ENCODE data around the gene CKAP4.

CKAP4 gene

GRCh38 chr12:106274012-106274411, 26.2 kb upstream of the CKAP4 start:
- Histone ChIP-seq H4K91ac (ENCODE audit: low read depth, low read length, poor library complexity) (no peak overlapping the region), H3K14ac (ENCODE audit: low read length) (no peak overlapping the region), H2AK5ac (ENCODE audit: low read depth, low read length) (no peak overlapping the region), H3K4ac (ENCODE audit: low read length) (no peak overlapping the region), H3K18ac (ENCODE audit: low read length) (no peak overlapping the region), H3K4me2 (ENCODE audit: insufficient read depth, low read length, poor library complexity, severe bottlenecking) (no peak overlapping the region), H3K27me3 (ENCODE audit: control insufficient read depth in 3 of 3, insufficient read depth in 3 of 3, low read depth in 1 of 3, low read length in 3 of 3) (peaks cover 0 to 16% (median 0%) of the 10 kb centered on the region in 3 experiments), H3K4me1 (ENCODE audit: control insufficient read depth in 2 of 2, insufficient read depth in 1 of 2, low read depth in 1 of 2, low read length in 2 of 2) (peaks cover 0 to 1% of the 10 kb centered on the region in 2 donors), H2BK5ac (ENCODE audit: low read length) (no peak overlapping the region), H2BK120ac (ENCODE audit: low read depth, low read length) (no peak overlapping the region), H4K8ac (ENCODE audit: low read depth, low read length) (no peak overlapping the region), H3K9me3 (replicated peaks in 1 of 2; ENCODE audit: control insufficient read depth in 2 of 2, insufficient read depth in 1 of 2, low read depth in 1 of 2, low read length in 2 of 2) (no peaks in the 10 kb centered on the region), H2AFZ (ENCODE audit: low read length) (no peak overlapping the region), H2BK12ac (ENCODE audit: low read length) (no peak overlapping the region), H3K9ac (ENCODE audit: low read depth, low read length, poor library complexity) (no peak overlapping the region), H3K36me3 (replicated peaks in 1 of 2; ENCODE audit: control insufficient read depth in 2 of 2, insufficient read depth in 2 of 2, low read length in 2 of 2) (no peaks in the 10 kb centered on the region), H3K27ac (replicated peaks; ENCODE audit: low read length) (no peak overlapping the region), H3K79me1 (ENCODE audit: low read depth, low read length) (no peaks in the 10 kb centered on the region), H2BK15ac (ENCODE audit: low read length) (no peak overlapping the region), H3K23ac (ENCODE audit: low read depth, low read length, poor library complexity) (no peak overlapping the region), H3K4me3 (ENCODE audit: low read length in 2 of 2) (no peak overlapping the region)
- DNase-seq (ENCODE audit: low spot score) = no peak
- no CpG with 5 or more reads among the region's 6 CpGs for WGBS, 2 donors (ENCODE audit: extremely low coverage in 2 of 2, insufficient read length in 2 of 2, insufficient replicate concordance in 1 of 2)

- Histone ChIP-seq H3K18ac (ENCODE audit: low read length) (no peak overlapping the region), H3K79me1 (ENCODE audit: low read depth, low read length) (no peaks in the 10 kb centered on the region), H3K4me1 (ENCODE audit: control insufficient read depth in 2 of 2, insufficient read depth in 1 of 2, low read depth in 1 of 2, low read length in 2 of 2) (peaks cover 0 to 1% of the 10 kb centered on the region in 2 donors), H3K9ac (ENCODE audit: low read depth, low read length, poor library complexity) (no peak overlapping the region), H4K8ac (ENCODE audit: low read depth, low read length) (no peak overlapping the region), H2BK5ac (ENCODE audit: low read length) (no peak overlapping the region), H3K4ac (ENCODE audit: low read length) (no peak overlapping the region), H2BK12ac (ENCODE audit: low read length) (no peak overlapping the region), H2AFZ (ENCODE audit: low read length) (no peak overlapping the region), H2AK5ac (ENCODE audit: low read depth, low read length) (no peak overlapping the region), H4K91ac (ENCODE audit: low read depth, low read length, poor library complexity) (no peak overlapping the region), H3K9me3 (replicated peaks in 1 of 2; ENCODE audit: control insufficient read depth in 2 of 2, insufficient read depth in 1 of 2, low read depth in 1 of 2, low read length in 2 of 2) (no peaks in the 10 kb centered on the region), H3K27ac (replicated peaks; ENCODE audit: low read length) (no peak overlapping the region), H3K36me3 (replicated peaks in 1 of 2; ENCODE audit: control insufficient read depth in 2 of 2, insufficient read depth in 2 of 2, low read length in 2 of 2) (no peaks in the 10 kb centered on the region), H3K14ac (ENCODE audit: low read length) (no peak overlapping the region), H2BK15ac (ENCODE audit: low read length) (no peak overlapping the region), H3K23ac (ENCODE audit: low read depth, low read length, poor library complexity) (no peak overlapping the region), H3K4me3 (ENCODE audit: low read length in 2 of 2) (no peak overlapping the region), H2BK120ac (ENCODE audit: low read depth, low read length) (no peak overlapping the region), H3K27me3 (ENCODE audit: control insufficient read depth in 3 of 3, insufficient read depth in 3 of 3, low read depth in 1 of 3, low read length in 3 of 3) (peaks cover 0 to 16% (median 0%) of the 10 kb centered on the region in 3 experiments), H3K4me2 (ENCODE audit: insufficient read depth, low read length, poor library complexity, severe bottlenecking) (no peak overlapping the region)
- WGBS, 2 donors (ENCODE audit: extremely low coverage in 2 of 2, insufficient read length in 2 of 2, insufficient replicate concordance in 1 of 2) = no CpG with 5 or more reads among the region's 6 CpGs
- DNase-seq (ENCODE audit: low spot score) = no peak
Measured at GRCh38 chr12:106273491-106273890, 25.7 kb upstream of the CKAP4 start.

- no peak overlapping the region for H3K4me3 ChIP-seq (ENCODE audit: low read length in 2 of 2)
- H3K9me3 ChIP-seq (replicated peaks in 1 of 2; ENCODE audit: control insufficient read depth in 2 of 2, insufficient read depth in 1 of 2, low read depth in 1 of 2, low read length in 2 of 2) = no peaks in the 10 kb centered on the region
- H2BK5ac ChIP-seq (ENCODE audit: low read length) = no peak overlapping the region
- H4K8ac ChIP-seq (ENCODE audit: low read depth, low read length) = no peak overlapping the region
- no peak overlapping the region for H2BK120ac ChIP-seq (ENCODE audit: low read depth, low read length)
- no peak overlapping the region for H3K18ac ChIP-seq (ENCODE audit: low read length)
- no peak overlapping the region for H2BK12ac ChIP-seq (ENCODE audit: low read length)
- no peak overlapping the region for H3K14ac ChIP-seq (ENCODE audit: low read length)
- H2AK5ac ChIP-seq (ENCODE audit: low read depth, low read length) = no peak overlapping the region
- no peak overlapping the region for H3K4ac ChIP-seq (ENCODE audit: low read length)
- no peak overlapping the region for H3K9ac ChIP-seq (ENCODE audit: low read depth, low read length, poor library complexity)
- WGBS, 2 donors (ENCODE audit: extremely low coverage in 2 of 2, insufficient read length in 2 of 2, insufficient replicate concordance in 1 of 2) = no CpG with 5 or more reads among the region's 5 CpGs
- peaks cover 0 to 13% (median 0%) of the 10 kb centered on the region in 3 experiments for H3K27me3 ChIP-seq (ENCODE audit: control insufficient read depth in 3 of 3, insufficient read depth in 3 of 3, low read depth in 1 of 3, low read length in 3 of 3)
- H3K23ac ChIP-seq (ENCODE audit: low read depth, low read length, poor library complexity) = no peak overlapping the region
- H4K91ac ChIP-seq (ENCODE audit: low read depth, low read length, poor library complexity) = no peak overlapping the region
- no peak overlapping the region for H2AFZ ChIP-seq (ENCODE audit: low read length)
- no peaks in the 10 kb centered on the region for H3K79me1 ChIP-seq (ENCODE audit: low read depth, low read length)
- DNase-seq (ENCODE audit: low spot score) = no peak
- H3K4me1 ChIP-seq (ENCODE audit: control insufficient read depth in 2 of 2, insufficient read depth in 1 of 2, low read depth in 1 of 2, low read length in 2 of 2) = peaks cover 0 to 1% of the 10 kb centered on the region in 2 donors
- no peaks in the 10 kb centered on the region for H3K36me3 ChIP-seq (replicated peaks in 1 of 2; ENCODE audit: control insufficient read depth in 2 of 2, insufficient read depth in 2 of 2, low read length in 2 of 2)
- H3K27ac ChIP-seq (replicated peaks; ENCODE audit: low read length) = no peak overlapping the region
- no peak overlapping the region for H2BK15ac ChIP-seq (ENCODE audit: low read length)
- no peak overlapping the region for H3K4me2 ChIP-seq (ENCODE audit: insufficient read depth, low read length, poor library complexity, severe bottlenecking)
Measured at GRCh38 chr12:106271575-106272505, 24.0 kb upstream of the CKAP4 start.

GRCh38 chr12:106269150-106269771, 21.4 kb upstream of the CKAP4 start:
- Histone ChIP-seq H4K8ac (ENCODE audit: low read depth, low read length) (no peak overlapping the region), H3K27me3 (ENCODE audit: control insufficient read depth in 3 of 3, insufficient read depth in 3 of 3, low read depth in 1 of 3, low read length in 3 of 3) (peaks cover 0 to 8% (median 0%) of the 10 kb centered on the region in 3 experiments), H3K14ac (ENCODE audit: low read length) (no peak overlapping the region), H3K4me1 (ENCODE audit: control insufficient read depth in 2 of 2, insufficient read depth in 1 of 2, low read depth in 1 of 2, low read length in 2 of 2) (no peaks in the 10 kb centered on the region), H2BK12ac (ENCODE audit: low read length) (no peak overlapping the region), H3K4me2 (ENCODE audit: insufficient read depth, low read length, poor library complexity, severe bottlenecking) (no peak overlapping the region), H3K4ac (ENCODE audit: low read length) (no peak overlapping the region), H3K9me3 (replicated peaks in 1 of 2; ENCODE audit: control insufficient read depth in 2 of 2, insufficient read depth in 1 of 2, low read depth in 1 of 2, low read length in 2 of 2) (no peaks in the 10 kb centered on the region), H3K79me1 (ENCODE audit: low read depth, low read length) (no peaks in the 10 kb centered on the region), H2AFZ (ENCODE audit: low read length) (no peak overlapping the region), H3K4me3 (ENCODE audit: low read length in 2 of 2) (no peak overlapping the region), H3K36me3 (replicated peaks in 1 of 2; ENCODE audit: control insufficient read depth in 2 of 2, insufficient read depth in 2 of 2, low read length in 2 of 2) (no peaks in the 10 kb centered on the region), H3K18ac (ENCODE audit: low read length) (no peak overlapping the region), H2BK120ac (ENCODE audit: low read depth, low read length) (no peak overlapping the region), H3K27ac (replicated peaks; ENCODE audit: low read length) (no peak overlapping the region), H2BK15ac (ENCODE audit: low read length) (no peak overlapping the region), H2BK5ac (ENCODE audit: low read length) (no peak overlapping the region), H2AK5ac (ENCODE audit: low read depth, low read length) (no peak overlapping the region), H3K9ac (ENCODE audit: low read depth, low read length, poor library complexity) (no peak overlapping the region), H4K91ac (ENCODE audit: low read depth, low read length, poor library complexity) (no peak overlapping the region), H3K23ac (ENCODE audit: low read depth, low read length, poor library complexity) (no peak overlapping the region)
- no CpG with 5 or more reads among the region's 7 CpGs for WGBS, 2 donors (ENCODE audit: extremely low coverage in 2 of 2, insufficient read length in 2 of 2, insufficient replicate concordance in 1 of 2)
- no peak for DNase-seq (ENCODE audit: low spot score)
